ENCODE data around the gene KIF20A.

Gene KIF20A

DNA sequence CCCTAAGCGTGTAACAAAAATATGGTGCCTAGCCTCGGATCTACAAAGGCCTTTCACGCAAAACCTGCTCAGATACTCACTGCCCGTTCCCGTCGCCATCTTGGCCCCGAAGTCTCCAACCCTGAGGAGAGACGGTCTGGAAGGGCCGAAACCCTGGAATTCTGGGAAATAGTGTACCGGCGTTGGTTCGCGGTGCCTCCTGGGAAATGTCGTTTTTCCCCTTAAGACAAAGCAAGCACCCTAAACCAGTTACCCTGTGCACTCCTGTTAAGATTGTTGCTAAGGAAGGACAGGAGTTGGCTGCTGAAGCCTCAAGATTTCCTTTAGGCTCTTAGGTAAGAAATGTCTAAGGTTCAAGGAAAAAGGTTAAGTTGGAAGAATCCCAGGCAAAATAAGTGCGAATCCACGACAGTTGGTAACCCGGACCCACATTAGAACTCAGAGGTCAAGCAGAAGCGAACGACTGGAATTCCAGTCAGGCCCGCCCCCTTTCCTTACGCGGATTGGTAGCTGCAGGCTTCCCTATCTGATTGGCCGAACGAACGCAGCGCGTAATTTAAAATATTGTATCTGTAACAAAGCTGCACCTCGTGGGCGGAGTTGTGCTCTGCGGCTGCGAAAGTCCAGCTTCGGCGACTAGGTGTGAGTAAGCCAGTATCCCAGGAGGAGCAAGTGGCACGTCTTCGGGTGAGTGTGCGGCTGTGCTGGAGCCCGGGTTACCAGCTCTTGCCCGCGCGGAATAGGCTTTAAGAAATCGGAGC lies at the start of gene KIF20A, which contains the start of gene BRD8:
TSS of gene KIF20A (plus strand) at position 597 of the 761 bp plus-strand sequence. CDS start 569 bp downstream, outside the sequence.
TSS of gene BRD8 (minus strand) at position 115 of the 761 bp plus-strand sequence. CDS start at position 99, 16 bp downstream.
- Histone ChIP-seq H3K9ac (peak within 1 kb of the TSS; percentile 4), H3K4me1 (no peaks in the 10 kb centered on the region), H3K79me2 (peaks cover 11% of the 10 kb centered on the region), H3K4me2 (ENCODE audit: low read length) (peak within 1 kb of the TSS; percentile 89), H3K9me3 (ENCODE audit: control insufficient read depth, low read length) (no peaks in the 10 kb centered on the region), H3K27ac (peak within 1 kb of the TSS; percentile 92), H2AFZ (peak within 1 kb of the TSS; percentile 93), H3K4me3 (ENCODE audit: low read depth, low read length) (peak within 1 kb of the TSS; percentile 80), H3K36me3 (ENCODE audit: control insufficient read depth, insufficient read depth, low read length) (no peaks in the 10 kb centered on the region), H3K27me3 (ENCODE audit: control insufficient read depth, insufficient read depth, low read length) (no peaks in the 10 kb centered on the region)
- TF ChIP-seq, protein P1, sequence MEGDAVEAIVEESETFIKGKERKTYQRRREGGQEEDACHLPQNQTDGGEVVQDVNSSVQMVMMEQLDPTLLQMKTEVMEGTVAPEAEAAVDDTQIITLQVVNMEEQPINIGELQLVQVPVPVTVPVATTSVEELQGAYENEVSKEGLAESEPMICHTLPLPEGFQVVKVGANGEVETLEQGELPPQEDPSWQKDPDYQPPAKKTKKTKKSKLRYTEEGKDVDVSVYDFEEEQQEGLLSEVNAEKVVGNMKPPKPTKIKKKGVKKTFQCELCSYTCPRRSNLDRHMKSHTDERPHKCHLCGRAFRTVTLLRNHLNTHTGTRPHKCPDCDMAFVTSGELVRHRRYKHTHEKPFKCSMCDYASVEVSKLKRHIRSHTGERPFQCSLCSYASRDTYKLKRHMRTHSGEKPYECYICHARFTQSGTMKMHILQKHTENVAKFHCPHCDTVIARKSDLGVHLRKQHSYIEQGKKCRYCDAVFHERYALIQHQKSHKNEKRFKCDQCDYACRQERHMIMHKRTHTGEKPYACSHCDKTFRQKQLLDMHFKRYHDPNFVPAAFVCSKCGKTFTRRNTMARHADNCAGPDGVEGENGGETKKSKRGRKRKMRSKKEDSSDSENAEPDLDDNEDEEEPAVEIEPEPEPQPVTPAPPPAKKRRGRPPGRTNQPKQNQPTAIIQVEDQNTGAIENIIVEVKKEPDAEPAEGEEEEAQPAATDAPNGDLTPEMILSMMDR (IDR thresholded peaks at IDR 0.05) = no peak

DNA sequence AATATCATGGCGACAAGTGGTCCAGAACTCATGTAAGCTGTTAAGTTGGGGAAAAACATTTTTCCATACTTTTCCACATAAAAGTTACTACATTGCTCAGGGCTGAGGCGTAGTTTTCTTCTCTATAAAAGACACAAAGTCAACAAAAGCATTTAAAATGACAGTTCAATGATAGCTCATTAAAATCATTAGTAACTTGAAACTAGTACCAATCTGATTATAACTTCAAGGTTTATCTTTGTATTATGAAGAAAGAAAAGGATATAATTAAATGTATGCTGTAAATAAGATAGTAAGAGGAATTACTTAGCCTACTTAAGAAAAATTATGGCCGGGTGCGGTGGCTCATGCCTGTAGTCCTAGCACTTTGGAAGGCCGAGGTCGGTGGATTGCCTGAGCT lies 49.6 kb upstream of the KIF20A start:
- Histone ChIP-seq H3K27me3 (ENCODE audit: control insufficient read depth, insufficient read depth, low read length) (no peaks in the 10 kb centered on the region), H3K79me2 (no peaks in the 10 kb centered on the region), H3K9ac (no peak overlapping the region), H3K4me1 (no peaks in the 10 kb centered on the region), H3K9me3 (ENCODE audit: control insufficient read depth, low read length) (no peaks in the 10 kb centered on the region), H3K36me3 (ENCODE audit: control insufficient read depth, insufficient read depth, low read length) (no peaks in the 10 kb centered on the region), H3K4me2 (ENCODE audit: low read length) (no peak overlapping the region), H2AFZ (no peak overlapping the region), H3K27ac (no peak overlapping the region), H3K4me3 (ENCODE audit: low read depth, low read length) (no peak overlapping the region)
- TF ChIP-seq, protein P1 (IDR thresholded peaks at IDR 0.05) = no peak

DNA sequence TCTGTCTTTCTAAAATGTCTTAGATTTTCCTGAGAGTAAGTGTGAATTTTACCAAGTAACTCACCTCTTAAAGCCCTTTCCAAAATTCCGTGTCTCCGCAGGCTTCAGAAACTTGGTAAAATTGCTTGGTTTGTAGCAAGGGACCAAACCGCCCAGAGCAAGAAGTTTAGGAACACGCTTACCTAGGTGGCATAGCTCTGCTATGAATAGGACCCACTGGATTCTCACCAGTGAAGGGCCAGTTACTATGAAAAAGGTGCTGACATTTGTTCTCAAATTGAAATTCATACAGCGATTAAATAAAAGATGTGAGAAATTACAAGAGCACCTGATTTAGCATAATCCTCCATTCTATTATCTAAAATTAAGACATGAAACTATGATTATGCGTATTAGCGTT lies 46.4 kb upstream of the KIF20A start:
- Histone ChIP-seq H3K9ac (no peak overlapping the region), H3K27me3 (ENCODE audit: control insufficient read depth, insufficient read depth, low read length) (no peaks in the 10 kb centered on the region), H3K4me2 (ENCODE audit: low read length) (no peak overlapping the region), H3K79me2 (no peaks in the 10 kb centered on the region), H2AFZ (no peak overlapping the region), H3K27ac (no peak overlapping the region), H3K4me1 (no peaks in the 10 kb centered on the region), H3K4me3 (ENCODE audit: low read depth, low read length) (no peak overlapping the region), H3K9me3 (ENCODE audit: control insufficient read depth, low read length) (no peaks in the 10 kb centered on the region), H3K36me3 (ENCODE audit: control insufficient read depth, insufficient read depth, low read length) (no peaks in the 10 kb centered on the region)
- TF ChIP-seq, protein P1 (IDR thresholded peaks at IDR 0.05) = no peak

DNA sequence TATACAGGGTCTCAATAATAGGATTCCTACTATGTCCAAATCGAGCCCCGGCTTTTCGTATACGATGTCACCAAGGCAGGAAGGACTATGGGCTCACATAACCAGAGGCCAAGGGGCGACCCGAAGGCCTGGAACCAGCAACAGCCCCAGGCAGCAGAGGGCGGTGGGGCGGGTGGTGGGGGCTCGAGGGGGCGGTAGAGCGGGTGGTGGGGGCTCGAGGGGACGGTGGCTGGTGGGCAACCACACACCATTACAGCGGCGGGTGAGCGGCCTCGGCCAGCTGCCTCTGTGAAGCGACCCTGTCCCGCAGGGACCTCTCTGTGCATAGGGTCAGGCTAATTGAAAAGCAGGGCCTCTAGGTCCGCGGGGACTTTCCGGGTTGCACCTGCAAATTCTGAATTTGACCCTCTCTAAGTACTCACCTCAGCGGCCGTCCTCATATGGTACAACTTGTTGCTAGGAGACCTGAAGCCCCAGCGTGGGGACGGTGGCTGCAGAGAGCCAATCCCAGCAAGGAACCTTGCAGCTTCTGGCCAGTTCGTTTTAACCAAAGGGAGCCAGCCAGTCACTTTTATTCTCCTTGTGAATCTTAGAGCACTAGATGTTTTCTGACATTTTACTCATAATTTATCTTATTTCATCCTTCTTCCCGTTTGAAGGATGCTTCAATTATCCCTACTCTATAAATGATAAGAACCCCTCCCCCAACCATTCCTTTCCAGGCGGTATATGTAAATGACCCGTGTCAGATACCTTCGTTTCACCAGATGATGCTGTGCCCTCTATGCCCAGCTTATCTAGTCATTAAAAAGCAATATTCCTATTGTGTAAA lies 39.7 kb upstream of the KIF20A start, which contains the start of gene NME5:
TSS of gene NME5 (minus strand) at position 480 of the 832 bp plus-strand sequence. CDS start 648 bp downstream, outside the sequence.
- TF ChIP-seq, protein P1 (IDR thresholded peaks at IDR 0.05) = no peak
- no peaks in the 10 kb centered on the region for H3K27me3 ChIP-seq (ENCODE audit: control insufficient read depth, insufficient read depth, low read length)
- H3K36me3 ChIP-seq (ENCODE audit: control insufficient read depth, insufficient read depth, low read length) = no peaks in the 10 kb centered on the region
- peaks cover 2% of the 10 kb centered on the region for H3K4me1 ChIP-seq
- H2AFZ ChIP-seq = peak within 1 kb of the TSS; percentile 91
- peak within 1 kb of the TSS; percentile 61 for H3K4me2 ChIP-seq (ENCODE audit: low read length)
- peak within 1 kb of the TSS; percentile 53 for H3K4me3 ChIP-seq (ENCODE audit: low read depth, low read length)
- H3K27ac ChIP-seq = no peak within 1 kb of the TSS
- no peaks in the 10 kb centered on the region for H3K79me2 ChIP-seq
- no peaks in the 10 kb centered on the region for H3K9me3 ChIP-seq (ENCODE audit: control insufficient read depth, low read length)
- H3K9ac ChIP-seq = no peak within 1 kb of the TSS

Data from parathyroid adenoma (tissue), 2 donors.